ENCODE results near the gene CTNND1.
"Not testable (repeated sequence)": the region's sequence is repeated elsewhere in the genome, so short reads cannot be mapped to it uniquely, and the experiment has no call there.

Gene CTNND1

GRCh38 chr11:57793351-57794115 is 31.9 kb downstream of the CTNND1 start:
- no peak for DNase-seq

DNA sequence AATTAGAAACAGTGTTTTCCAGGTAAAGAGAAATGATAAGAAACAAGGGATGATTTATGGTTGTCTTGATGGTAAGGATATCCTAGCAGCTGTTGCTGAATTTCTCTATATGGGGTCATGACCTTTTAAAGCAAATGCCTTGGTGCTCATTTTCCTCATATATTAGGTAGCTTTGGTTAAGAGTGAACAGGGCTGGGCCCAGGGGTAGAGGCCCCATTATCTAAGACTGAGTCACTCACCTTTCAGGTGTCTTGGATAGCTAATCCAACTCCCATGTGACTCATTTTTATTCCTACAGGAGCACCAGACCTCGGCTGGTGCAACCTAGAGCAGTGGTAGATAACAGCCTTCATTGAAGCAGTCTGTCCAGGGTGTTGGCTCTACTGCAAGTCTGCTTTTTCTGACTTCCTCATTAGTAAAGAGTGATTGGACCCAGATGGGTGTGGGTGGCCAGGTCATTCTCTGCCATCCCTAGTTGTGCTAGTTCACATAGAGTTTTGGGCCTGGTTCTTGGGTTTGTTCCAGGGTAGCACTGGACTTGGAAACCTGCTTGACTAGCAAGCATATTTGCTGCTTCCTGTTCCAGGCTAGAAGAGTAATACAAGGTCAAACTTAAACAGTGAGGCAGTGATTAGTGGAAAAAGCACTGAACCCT is 37.4 kb downstream of the CTNND1 start:
- DNase-seq, result no peak

DNA sequence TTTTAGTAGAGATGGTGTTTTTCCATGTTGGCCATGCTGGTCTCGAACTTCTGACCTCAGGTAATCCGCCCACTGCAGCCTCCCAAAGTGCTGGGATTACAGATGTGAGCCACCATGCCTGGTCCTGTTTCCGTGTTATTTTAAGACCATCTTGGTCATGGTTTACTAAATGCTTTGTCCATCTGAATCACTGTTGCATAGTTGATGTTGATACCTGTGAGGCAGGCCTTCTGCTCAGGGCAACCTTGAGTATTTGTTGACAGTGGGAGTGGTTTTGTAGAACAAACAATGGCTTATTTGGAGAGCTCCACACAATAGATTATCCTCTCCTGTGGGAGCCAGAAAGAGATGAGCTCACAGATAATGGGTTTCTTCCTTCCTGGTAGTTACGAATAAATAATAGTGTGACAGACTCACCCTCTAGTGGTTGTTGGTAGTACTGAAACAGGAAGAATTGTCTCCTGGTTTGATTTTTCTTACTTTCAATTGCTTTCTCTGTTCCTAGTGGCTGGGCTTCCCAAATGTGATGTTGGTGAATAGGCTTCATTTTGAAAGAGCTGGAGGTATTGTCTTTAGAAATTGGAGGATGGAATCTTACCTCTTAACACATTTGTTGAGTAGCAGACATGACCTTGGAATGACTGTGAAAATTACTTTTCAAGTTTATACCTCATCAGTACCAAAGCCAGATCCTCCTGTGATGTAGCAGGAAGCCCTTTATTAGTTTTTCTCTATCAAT is 39.0 kb downstream of the CTNND1 start:
- no peak for DNase-seq

DNA sequence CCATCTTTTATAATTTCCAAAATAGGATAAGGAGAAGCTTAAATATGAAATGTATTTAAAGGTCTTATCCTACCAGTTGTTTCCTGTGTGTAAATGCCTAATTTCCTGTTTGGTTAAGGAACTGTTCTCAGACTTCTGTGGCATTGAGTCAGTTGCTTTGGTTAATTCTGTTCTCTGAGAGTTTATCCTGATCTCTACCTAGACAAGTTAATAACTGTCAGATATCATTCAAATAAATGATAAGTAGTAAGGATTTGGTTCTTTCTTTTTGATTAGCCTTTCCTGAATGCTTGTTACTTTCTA is 39.5 kb downstream of the CTNND1 start:
- DNase-seq, result no peak

- DNase-seq, result no peak
Observed at GRCh38 chr11:57802411-57802810, 40.8 kb downstream of the CTNND1 start.

- no peak for DNase-seq
Observed at GRCh38 chr11:57804466-57804865, 42.9 kb downstream of the CTNND1 start.

DNA sequence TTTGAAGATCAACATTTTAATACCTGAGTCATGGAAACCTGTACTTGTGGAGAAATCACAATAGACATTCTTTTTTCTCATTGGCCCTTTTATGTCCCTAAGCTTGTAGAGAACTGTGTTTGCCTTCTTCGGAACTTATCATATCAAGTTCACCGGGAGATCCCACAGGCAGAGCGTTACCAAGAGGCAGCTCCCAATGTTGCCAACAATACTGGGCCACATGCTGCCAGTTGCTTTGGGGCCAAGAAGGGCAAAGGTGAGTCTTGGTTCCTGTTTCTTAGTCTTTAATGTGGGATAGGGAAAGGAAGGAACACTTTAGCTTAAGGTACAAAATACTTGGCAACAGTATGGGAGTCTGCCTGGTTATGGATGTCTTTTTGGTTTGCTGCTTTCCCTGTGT is 44.2 kb downstream of the CTNND1 start:
- no peak for DNase-seq

- no peak for DNase-seq
Observed at GRCh38 chr11:57812634-57813033, 51.0 kb downstream of the CTNND1 start.

GRCh38 chr11:57815476-57815875 is 53.9 kb downstream of the CTNND1 start:
- no peak for DNase-seq

DNA sequence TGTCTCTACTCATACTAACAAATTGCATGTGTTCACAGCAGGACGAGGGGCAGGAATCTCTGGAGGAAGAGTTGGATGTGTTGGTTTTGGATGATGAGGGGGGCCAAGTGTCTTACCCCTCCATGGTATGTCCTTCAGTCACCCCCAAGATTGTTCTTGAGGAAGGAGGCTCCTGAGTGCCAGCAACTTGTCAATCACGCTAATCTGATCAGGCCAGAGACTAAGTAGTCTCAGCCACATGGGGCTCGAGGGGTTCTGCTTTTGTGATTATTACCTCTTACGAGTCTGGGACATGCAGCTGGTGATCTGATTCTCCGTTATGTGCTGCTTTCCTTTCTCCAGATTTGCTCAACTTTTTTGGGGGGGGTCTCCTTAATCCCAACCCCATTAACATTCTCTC is 54.3 kb downstream of the CTNND1 start:
- no peak for DNase-seq

DNA sequence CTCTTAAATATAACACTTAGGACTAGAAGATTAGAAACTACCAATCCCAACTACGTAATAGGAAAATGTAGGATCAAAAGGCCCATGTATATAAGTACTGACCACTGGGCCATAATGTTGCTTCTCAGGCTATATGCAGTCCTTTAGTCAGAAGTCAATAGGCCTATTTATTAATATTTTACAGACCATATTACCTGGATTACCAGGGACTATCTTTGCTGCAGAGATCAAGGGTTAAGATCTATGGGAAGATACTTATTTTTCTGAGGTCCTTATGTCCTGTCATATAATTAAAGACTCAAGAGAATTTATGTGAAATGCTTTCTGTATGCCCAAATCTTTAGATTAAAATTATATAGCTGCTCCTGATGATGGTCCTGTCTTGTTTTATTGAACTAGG is 57.2 kb downstream of the CTNND1 start:
- no peak for DNase-seq

DNA sequence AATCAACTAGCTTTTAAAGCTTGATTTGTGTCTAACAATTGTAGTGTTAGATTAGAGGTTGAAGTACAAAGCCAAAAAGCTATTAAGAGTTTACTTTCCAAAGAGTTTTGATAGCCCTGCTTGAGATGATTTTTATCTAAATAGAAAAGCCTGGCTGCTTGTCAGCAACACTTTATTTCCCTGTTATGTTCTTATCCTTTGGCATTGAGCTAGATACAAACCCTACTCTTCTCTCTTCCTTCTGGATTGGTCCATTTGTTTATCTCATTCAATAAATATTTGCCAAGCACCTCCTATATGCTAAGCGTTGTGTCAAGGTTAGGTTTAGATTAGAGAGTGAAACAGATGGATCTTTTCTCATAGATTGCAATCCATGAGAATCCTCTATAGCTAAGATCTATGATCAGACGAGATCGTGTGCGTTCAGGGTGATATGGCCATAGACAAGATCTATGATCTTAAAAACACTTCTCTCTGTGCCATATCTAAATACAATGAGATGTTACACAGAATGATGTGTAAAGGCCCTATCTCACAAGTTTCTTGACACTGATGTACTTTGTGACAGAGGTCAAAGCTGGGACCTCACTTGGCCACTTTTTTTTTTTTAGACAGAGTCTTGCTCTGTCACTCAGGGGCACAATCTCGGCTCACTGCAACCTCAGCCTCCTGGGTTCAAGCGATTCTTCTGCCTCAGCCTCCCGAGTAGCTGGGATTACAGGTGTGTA is 57.8 kb downstream of the CTNND1 start:
- no peak for DNase-seq

- DNase-seq, result no peak
Observed at GRCh38 chr11:57823859-57824258, 62.3 kb downstream of the CTNND1 start.

- DNase-seq, result no peak
Observed at GRCh38 chr11:57834852-57835251, 73.2 kb downstream of the CTNND1 start.

- DNase-seq, result not testable (repeated sequence)
Observed at GRCh38 chr11:57838609-57839008, 77.0 kb downstream of the CTNND1 start.

DNA sequence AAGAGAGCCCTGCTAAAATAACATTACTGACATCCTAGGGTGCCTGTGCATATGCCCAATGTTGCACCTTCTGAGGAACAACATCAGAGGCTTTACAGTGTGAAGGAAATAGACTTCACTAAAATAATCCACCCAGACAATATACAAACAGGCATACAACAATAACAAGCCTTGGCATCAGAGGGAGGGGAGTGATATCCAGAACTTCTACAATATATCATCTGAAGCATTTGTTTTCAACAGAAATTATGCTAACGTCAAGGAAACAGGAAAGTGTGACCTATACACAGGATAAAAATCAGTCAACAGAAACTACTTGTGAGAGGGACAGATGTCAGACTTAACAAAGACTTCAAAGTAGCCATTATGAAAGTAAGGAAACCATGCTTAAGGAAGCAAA is 81.3 kb downstream of the CTNND1 start:
- DNase-seq, result no peak

DNA sequence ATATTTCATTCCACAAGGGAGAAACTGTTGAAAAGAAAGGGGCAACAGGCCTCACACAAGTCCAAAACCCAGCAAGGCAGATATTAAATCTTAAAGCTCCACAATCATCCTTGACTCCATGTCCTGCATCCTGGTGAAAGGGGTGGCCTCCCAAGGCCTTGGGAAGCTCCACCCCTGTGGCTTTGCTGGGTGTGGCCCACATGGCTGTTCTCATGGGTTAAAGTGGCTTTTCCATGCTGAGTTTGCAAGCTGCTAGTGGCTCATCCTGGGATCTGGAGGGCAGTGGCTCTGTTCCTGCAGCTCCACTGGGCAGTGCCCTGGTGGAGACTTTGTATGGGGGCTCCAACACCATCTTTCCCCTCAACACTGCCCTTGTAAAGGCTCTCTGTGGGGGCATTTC is 106.4 kb downstream of the CTNND1 start:
- no peak for DNase-seq

GRCh38 chr11:57868491-57868890 is 106.9 kb downstream of the CTNND1 start:
- no peak for DNase-seq

Measured in femur (tissue), 1 donor.